ENCODE results near the gene UCP3. TPM values are rescaled to one million over a fixed set of nuclear protein-coding genes. Genes with fewer than 3 reads are reported as not detected.

UCP3 gene
- total RNA-seq, 3 donors from 2014 or later = 1.6 to 5.9 (median 1.8) TPM

- Histone ChIP-seq H3K4me1 (no peaks in the 10 kb centered on the region), H3K36me3 (no peaks in the 10 kb centered on the region), H3K27me3 (no peaks in the 10 kb centered on the region), H3K27ac (no peak overlapping the region), H3K9me3 (no peaks in the 10 kb centered on the region), H3K4me3 (no peak overlapping the region)
- intact Hi-C loops (cut with DNase I; ENCODE audit: low total_unique reads) = no loop called here
- DNase-seq (ENCODE audit: low spot score in 2 of 2) = no peak
- TF ChIP-seq POLR2AphosphoS5 (IDR thresholded peaks at IDR 0.05) (no peak), CTCF (IDR thresholded peaks at IDR 0.05) (no peak), POLR2A (IDR thresholded peaks at IDR 0.05) (no peak)
Observed at GRCh38 chr11:74000307-74001133, 8.4 kb downstream of the UCP3 start.

- DNase-seq (ENCODE audit: low spot score in 2 of 2) = no peak
- intact Hi-C loops (cut with DNase I; ENCODE audit: low total_unique reads) = no loop called here
- H3K4me1 ChIP-seq = no peaks in the 10 kb centered on the region
Observed at GRCh38 chr11:73999581-74000306, 9.1 kb downstream of the UCP3 start.

GRCh38 chr11:73998846-73999575, 9.9 kb downstream of the UCP3 start:
- Histone ChIP-seq H3K4me3 (no peak overlapping the region), H3K36me3 (no peaks in the 10 kb centered on the region), H3K27me3 (no peaks in the 10 kb centered on the region), H3K4me1 (no peaks in the 10 kb centered on the region), H3K27ac (no peak overlapping the region), H3K9me3 (no peaks in the 10 kb centered on the region)
- no peak for DNase-seq (ENCODE audit: low spot score in 2 of 2)
- intact Hi-C loops (cut with DNase I; ENCODE audit: low total_unique reads) = no loop called here
- TF ChIP-seq CTCF (IDR thresholded peaks at IDR 0.05) (no peak), POLR2A (IDR thresholded peaks at IDR 0.05) (no peak), POLR2AphosphoS5 (IDR thresholded peaks at IDR 0.05) (no peak)

More at GRCh38 chr11:73999581-74000306, 9.1 kb downstream of the UCP3 start:
- no peaks in the 10 kb centered on the region for H3K36me3 ChIP-seq
- H3K9me3 ChIP-seq = no peaks in the 10 kb centered on the region
- no peak overlapping the region for H3K27ac ChIP-seq
- no peak for TF ChIP-seq POLR2A (IDR thresholded peaks at IDR 0.05)
- TF ChIP-seq CTCF (IDR thresholded peaks at IDR 0.05) = no peak
- TF ChIP-seq POLR2AphosphoS5 (IDR thresholded peaks at IDR 0.05) = no peak
- no peak overlapping the region for H3K4me3 ChIP-seq
- H3K27me3 ChIP-seq = no peaks in the 10 kb centered on the region

- TF ChIP-seq CTCF (IDR thresholded peaks at IDR 0.05) = no peak
- no peak for TF ChIP-seq POLR2A (IDR thresholded peaks at IDR 0.05)
- no peak for TF ChIP-seq POLR2AphosphoS5 (IDR thresholded peaks at IDR 0.05)
- H3K27ac ChIP-seq = no peak overlapping the region
- H3K27me3 ChIP-seq = no peaks in the 10 kb centered on the region
- H3K4me1 ChIP-seq = no peaks in the 10 kb centered on the region
- intact Hi-C loops (cut with DNase I; ENCODE audit: low total_unique reads) = no loop called here
- no peaks in the 10 kb centered on the region for H3K9me3 ChIP-seq
- no peaks in the 10 kb centered on the region for H3K36me3 ChIP-seq
- no peak for DNase-seq (ENCODE audit: low spot score in 2 of 2)
- H3K4me3 ChIP-seq = no peak overlapping the region
Observed at GRCh38 chr11:73997120-73997770, 11.6 kb downstream of the UCP3 start.

All from breast epithelium (tissue), 4 donors.